Peyer's patch (tissue), 4 donors: ENCODE data around the gene HLCS.

Source experiments
- POLR2A ChIP-seq, 2 donors: fragments of 450-650 bp; IDR thresholded peaks; one replicate each; pipeline ENCODE4 v1.5.1; 2017; ENCODE audit warnings: antibody characterized with exemption in 2 of 2, mild to moderate bottlenecking in 2 of 2, moderate library complexity in 2 of 2
- TF ChIP-seq, protein P1 (sequence below), 6 experiments: fragments of 450-650 bp in 4 of 6; fragments of 200-600 bp in 2 of 6; sonication (generic) in 1 of 6; IDR thresholded peaks; one replicate each; pipeline ENCODE4 v1.5.1; 2017 to 2019; ENCODE audit warnings: antibody characterized with exemption in 6 of 6, mild to moderate bottlenecking in 3 of 6, moderate library complexity in 1 of 6

DNA sequence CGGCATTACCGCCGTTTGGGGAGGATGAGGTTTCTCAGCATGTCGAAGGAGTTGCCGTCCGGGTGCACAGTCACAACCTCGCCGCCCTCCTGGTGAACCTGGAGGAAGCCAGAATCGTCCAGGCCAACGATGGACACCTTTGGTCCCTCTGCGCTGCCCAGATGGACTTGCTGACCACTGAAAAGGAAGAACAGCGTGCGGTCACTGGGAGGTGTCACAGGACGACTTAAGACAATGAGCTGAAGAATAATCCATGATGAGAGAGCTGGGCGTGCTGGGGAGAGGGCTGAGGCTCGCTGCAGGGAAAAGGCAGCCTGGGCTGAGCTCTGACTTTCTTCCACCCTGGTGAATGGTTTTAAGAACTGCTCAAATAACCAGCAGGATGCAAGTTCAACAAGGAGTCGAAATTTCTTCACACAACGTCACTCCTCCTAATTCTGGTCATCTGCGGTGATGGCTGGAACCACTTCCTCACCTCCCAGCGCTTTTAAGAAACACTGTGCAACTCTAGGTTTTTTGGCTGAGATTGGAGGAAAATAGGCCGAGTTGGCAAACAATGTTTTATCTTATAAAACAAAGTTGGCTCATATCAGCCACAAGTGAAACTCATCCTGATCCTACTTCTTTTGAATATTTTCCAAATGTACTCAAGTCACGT, 212.1 kb downstream of the HLCS start:
- TF ChIP-seq, protein P1, sequence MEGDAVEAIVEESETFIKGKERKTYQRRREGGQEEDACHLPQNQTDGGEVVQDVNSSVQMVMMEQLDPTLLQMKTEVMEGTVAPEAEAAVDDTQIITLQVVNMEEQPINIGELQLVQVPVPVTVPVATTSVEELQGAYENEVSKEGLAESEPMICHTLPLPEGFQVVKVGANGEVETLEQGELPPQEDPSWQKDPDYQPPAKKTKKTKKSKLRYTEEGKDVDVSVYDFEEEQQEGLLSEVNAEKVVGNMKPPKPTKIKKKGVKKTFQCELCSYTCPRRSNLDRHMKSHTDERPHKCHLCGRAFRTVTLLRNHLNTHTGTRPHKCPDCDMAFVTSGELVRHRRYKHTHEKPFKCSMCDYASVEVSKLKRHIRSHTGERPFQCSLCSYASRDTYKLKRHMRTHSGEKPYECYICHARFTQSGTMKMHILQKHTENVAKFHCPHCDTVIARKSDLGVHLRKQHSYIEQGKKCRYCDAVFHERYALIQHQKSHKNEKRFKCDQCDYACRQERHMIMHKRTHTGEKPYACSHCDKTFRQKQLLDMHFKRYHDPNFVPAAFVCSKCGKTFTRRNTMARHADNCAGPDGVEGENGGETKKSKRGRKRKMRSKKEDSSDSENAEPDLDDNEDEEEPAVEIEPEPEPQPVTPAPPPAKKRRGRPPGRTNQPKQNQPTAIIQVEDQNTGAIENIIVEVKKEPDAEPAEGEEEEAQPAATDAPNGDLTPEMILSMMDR (IDR thresholded peaks at IDR 0.05) = no peak
- TF ChIP-seq POLR2A (IDR thresholded peaks at IDR 0.05) = no peak
